Gastroesophageal sphincter (tissue), 3 donors: ENCODE results near the gene VCL.

Source experiments
- EP300 ChIP-seq: sonication (generic); formaldehyde crosslinking; IDR thresholded peaks from one replicate; pipeline ENCODE4 v1.6.1; 2017; ENCODE audit warnings: antibody characterized with exemption, mild to moderate bottlenecking
- TF ChIP-seq, protein P1 (sequence below), 4 experiments: fragments of 200-600 bp in 2 of 4; fragments of 450-650 bp in 2 of 4; sonication (generic) in 1 of 4; IDR thresholded peaks; one replicate each; pipeline ENCODE4 v1.5.1; 2017 to 2019; ENCODE audit warnings: antibody characterized with exemption in 4 of 4, mild to moderate bottlenecking in 2 of 4, moderate library complexity in 2 of 4

DNA sequence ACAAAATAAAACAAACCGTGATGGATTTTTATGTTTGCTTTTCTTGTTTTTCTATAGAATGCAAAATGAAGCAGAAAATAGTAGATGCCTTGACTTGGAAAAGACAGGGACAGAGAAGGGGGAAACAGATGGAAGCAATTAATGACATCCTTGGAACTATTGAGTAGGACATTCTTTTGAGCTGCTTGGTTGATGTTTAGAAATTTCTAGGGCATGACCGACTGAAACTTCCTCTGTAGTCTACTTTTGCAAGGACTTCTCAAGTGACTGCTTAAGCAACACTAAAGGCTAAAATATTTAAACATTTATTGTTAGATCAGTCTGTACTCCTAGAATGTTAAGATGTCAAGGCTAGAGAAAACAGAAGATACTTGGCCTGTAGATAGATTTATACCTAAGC lies 49.4 kb downstream of the VCL start:
- TF ChIP-seq, protein P1, sequence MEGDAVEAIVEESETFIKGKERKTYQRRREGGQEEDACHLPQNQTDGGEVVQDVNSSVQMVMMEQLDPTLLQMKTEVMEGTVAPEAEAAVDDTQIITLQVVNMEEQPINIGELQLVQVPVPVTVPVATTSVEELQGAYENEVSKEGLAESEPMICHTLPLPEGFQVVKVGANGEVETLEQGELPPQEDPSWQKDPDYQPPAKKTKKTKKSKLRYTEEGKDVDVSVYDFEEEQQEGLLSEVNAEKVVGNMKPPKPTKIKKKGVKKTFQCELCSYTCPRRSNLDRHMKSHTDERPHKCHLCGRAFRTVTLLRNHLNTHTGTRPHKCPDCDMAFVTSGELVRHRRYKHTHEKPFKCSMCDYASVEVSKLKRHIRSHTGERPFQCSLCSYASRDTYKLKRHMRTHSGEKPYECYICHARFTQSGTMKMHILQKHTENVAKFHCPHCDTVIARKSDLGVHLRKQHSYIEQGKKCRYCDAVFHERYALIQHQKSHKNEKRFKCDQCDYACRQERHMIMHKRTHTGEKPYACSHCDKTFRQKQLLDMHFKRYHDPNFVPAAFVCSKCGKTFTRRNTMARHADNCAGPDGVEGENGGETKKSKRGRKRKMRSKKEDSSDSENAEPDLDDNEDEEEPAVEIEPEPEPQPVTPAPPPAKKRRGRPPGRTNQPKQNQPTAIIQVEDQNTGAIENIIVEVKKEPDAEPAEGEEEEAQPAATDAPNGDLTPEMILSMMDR (IDR thresholded peaks at IDR 0.05), result no peak
- no peak for TF ChIP-seq EP300
